ENCODE results near the gene PI16.
A peak's percentile ranks its signal among the peaks of the same experiment; 100 is the strongest.

The PI16 gene, protein sequence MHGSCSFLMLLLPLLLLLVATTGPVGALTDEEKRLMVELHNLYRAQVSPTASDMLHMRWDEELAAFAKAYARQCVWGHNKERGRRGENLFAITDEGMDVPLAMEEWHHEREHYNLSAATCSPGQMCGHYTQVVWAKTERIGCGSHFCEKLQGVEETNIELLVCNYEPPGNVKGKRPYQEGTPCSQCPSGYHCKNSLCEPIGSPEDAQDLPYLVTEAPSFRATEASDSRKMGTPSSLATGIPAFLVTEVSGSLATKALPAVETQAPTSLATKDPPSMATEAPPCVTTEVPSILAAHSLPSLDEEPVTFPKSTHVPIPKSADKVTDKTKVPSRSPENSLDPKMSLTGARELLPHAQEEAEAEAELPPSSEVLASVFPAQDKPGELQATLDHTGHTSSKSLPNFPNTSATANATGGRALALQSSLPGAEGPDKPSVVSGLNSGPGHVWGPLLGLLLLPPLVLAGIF

DNA sequence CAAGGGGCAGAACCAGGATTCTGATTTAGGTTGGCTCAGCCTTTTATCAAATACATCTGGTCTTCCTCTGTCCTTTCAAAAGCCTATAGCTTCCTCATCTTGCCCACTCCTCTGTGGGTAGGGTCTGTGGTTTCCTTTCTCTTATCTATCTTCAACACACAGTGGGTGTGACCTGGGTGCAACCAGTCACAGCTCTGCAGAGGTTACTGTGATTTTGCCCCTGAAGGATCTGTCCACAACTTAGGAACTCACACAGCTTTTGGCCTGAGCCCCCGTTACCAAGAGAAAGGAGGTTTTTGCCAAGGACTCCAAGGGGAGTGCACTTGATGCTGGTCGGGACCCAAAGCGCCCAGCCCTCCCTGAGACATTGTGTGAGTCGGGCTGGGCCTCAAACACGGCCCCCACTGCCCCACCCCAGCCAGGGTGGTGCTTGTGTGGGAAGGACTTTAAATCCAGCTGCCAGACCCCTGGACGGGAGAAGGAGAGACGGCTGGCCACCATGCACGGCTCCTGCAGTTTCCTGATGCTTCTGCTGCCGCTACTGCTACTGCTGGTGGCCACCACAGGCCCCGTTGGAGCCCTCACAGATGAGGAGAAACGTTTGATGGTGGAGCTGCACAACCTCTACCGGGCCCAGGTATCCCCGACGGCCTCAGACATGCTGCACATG lies at the start of gene PI16:
Gene PI16, plus strand, starts transcription at position 477 of the 670 bp plus-strand sequence. Its CDS starts 23 bp downstream, at position 500.
- DNase-seq: no peak

DNA sequence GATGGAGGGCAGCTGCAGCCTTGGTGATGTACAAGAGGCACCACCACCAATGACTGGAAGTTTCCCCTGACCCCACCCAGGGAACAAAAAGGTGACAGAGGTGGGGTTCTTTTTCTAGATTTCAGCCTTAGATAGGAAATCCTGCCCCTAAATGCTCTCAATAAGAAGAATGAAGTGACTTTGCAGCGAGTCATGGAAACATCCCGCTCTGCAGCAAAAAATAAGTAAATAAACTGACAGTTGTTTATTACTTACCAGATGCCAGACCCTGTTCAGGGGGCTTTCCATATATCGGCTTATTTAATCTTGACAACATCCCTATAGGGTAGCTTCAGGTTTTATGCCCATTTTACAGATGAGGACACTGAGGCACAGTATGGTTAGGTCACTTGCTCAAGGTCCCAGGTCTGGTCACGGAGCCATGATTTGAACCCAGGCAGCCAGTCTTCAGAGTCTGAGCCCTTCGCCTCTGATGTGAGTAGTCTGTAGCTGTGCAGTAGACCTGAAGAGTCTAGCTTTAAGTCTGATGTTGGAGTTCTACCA lies 49.6 kb upstream of the PI16 start:
- no peak for DNase-seq

DNA sequence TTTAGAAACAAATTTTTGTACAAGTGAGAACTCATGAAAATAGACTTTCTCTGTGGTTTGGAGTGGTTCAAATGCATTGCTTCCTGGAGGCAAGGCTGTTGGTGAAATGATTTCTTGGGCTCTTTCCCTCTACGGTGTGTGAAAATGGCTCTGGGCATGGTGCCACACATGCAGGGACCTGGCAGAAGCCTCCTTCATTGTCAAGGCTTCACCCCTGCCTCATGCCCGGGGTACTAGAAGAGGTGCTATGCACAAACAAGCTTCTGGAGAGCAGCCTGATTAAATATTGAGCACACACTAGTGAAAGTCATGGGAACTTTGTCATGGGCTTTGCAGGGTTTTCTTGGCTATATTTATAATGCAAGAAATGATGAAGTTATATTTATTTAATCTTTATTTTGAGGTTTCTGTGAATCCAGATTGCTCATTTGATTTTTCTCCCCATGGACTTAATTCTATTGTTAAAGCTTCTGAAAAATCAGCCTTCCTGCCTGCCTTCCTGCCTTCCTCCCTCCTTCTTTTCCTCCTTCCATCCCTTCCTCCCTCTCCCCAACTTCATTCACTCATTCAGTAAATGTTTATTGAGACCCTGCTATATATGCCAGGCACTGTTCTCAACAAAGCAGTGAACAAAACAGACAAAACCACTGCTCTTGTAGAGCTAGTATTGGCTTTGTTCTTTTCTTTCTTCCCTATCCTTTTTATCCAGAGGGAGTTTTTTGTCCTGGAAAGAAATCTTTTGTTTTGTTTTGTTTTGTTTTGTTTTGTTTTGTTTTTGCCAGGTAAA lies 47.8 kb upstream of the PI16 start:
- no peak for DNase-seq

DNA sequence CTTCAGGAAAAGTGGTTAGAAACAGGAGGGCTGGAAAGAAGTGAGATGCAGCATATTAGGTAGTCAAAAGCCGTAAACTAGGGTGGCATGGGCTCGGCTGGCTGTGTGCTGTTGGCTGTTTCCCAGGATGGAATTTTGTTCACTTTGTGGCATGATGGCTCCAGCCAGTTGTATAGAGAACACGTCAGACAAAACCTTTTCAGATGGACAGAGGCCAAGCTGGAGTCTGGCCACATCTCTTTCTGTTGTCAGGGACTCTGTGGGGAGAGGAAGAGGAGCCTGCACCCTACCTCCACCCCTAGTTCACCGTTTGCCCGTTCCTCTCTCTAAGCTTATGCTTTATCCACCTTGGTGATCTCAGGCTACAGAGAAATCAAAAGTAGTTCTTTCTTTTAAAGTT lies 46.8 kb upstream of the PI16 start:
- no peak for DNase-seq

DNA sequence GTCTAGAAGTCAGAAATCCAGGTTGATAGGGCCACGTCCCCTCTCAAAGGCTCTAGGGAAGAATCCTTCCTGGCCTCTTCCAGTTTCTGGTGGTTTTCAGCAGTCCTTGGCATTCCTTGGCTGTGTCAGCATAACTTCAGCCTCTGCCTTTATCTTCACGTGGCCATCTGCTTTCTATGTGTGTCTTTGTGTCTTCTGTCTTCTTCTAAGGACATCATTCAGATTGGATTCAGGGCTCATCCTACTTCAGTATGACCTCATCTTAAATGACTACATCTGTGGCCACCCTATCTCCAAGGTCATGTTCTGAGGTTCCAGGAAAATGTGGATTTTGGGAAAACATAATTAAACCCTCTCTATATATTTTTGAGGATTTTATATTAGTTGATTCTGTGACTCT lies 45.8 kb upstream of the PI16 start:
- DNase-seq: no peak

DNA sequence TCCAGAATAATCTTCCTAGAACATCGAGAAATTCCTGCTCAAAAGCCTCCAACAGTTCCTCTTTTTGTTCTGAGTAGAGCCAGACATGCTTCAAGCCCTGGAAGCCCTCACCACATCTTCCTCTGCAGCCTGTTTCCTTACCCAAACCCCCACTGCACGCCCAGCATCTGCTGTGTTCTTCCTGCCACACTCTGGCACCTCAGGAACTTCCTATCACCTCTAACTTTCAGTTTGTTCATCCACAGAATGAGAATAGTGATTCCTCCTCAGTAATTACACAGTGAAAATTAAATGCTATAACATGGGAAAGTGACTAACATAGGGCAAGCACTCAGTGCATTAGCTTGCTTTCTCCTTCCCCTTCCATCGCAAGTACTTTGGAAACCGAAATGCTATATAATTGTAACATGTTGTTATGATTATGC lies 42.5 kb upstream of the PI16 start:
- no peak for DNase-seq

DNA sequence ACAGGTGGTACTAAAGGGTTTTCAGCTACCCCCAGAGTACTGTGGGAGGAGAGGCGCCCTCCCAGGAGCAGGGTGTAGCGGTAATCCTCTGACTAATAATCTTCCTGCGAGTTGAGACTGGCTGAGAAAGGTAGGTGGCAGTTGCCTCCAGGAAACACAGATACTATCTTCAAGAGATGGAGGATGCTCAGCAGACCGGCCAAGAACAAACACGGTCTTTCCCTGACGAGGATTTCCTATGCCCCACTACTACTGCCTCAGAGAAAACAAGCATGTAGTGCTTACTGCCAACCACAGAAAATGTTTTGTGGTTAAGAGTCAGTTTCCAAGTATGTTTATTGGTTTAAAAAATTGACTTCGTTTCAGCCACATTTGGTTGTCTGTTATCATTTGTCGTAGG lies 42.0 kb upstream of the PI16 start:
- DNase-seq: peak; percentile 86

DNA sequence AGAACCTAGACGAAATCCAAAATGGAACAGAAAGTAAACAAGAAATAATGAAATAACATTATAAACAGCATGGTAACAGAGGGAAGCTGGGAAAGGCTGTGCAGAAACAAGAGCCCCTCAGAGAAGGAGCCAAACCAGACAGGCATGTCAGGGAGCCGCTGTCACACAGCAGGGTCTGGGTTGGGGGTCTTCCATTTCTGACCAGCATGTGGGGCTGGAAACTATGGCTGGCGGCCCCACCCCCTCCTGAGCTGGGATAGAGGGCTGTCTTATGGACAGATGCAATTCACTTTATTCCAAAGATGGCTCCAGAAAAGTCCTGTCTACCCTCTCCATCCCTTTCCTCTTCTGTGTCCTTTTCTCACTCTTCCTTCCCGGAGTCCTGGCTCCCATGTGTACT lies 41.5 kb upstream of the PI16 start:
- DNase-seq: no peak

DNA sequence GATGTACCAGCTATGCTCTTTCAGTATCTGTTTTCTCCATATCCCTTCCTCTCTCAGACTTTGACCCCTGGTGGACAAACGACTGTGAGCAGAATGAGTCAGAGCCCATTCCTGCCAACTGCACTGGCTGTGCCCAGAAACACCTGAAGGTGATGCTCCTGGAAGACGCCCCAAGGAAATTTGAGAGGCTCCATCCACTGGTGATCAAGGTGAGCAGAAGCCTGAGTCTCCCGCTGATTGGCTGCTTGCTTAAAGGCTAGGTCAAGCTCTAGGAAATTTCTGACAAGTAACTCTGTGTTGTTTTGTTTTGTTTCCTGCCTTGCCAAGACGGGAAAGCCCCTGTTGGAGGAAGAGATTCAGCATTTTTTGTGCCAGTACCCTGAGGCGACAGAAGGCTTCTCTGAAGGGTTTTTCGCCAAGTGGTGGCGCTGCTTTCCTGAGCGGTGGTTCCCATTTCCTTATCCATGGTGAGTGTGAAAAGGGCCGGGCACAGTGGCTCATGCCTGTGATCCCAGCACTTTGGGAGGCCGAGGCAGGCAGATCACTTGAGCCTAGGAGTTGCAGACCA lies 40.2 kb upstream of the PI16 start:
- DNase-seq: peak; percentile 49

DNA sequence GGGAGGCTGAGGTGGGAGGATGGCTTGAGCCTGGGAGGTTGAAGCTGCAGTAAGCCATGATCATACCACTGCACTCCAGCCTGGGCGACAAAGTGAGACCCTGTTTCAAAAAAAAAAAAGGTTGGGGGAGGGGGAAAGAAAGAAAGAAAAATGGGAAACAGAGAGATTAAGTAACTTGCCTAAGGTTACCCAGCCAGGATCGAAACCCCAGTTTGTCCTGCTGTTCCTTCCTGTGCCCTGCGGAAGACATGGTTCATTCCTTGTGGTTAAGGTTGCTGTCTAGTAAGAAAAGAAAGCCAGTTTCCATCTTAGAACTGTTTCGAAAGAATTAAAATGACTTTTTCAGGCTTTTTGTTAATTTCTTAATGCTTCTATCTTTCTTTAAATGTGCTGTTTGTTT lies 38.9 kb upstream of the PI16 start:
- no peak for DNase-seq

DNA sequence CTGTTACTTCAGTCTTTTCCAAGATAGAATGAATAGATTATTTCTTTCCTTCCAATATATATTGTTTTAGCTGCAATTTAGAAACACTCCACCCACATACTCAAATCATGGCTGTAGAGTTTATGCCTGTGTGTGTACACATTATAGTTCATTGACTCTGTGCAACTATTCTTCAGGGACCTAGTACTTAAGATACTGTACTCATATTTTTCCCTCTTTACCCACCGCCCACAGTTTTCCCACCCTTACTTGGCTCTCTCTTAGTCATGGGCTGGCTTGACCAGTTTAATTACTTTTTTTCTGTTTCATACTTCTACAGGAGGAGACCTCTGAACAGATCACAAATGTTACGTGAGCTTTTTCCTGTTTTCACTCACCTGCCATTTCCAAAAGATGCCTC lies 38.4 kb upstream of the PI16 start:
- no peak for DNase-seq

DNA sequence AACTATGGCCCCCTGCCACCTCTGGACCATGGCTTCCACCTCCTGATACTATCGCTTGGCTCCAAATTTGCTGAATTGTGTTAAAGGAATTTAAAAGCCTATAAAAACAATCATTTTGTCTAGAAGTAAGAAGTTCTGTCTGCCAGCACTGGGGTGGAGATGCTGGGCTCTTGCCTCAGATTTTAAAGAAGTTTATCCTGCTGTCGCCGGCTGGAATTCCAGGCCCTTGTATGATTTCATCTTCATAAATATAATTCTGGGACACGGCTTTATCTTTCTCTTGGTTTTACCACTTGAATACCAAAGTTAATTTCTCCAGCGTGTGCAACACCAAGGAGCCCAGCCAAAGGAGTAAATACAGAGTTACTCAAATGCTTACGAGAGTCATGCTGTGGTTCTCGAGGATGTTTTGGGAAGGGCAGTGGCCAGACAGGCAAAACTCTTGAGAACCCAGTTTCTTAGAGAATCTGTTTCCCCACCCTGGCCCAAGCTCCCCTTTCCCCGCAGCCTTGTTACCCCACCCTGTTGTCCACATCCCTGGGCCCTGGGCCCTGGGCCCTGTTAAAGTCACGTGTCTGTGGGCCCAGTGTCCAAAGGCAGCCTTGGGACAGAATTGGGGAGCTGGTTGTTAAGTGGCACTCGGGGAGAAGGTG lies 36.9 kb upstream of the PI16 start:
- DNase-seq: no peak

DNA sequence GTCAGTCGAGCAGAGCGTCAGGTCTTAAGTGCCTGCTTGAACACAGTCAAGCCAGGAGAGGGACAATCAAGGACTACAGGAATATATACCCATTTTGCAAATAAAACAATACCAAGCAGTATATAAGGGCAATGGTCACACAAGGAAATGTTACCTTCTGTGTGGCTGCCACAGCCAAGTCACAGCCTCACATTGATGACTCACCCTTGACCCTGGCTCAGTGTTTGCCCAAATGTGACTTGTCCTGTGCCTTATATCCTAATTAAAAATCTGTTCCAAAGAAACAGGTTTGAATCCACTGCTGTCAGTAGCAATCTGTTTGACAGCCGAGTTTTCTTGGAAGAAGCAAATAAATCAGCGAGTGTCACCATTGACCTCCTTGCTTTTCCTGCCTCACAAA lies 34.5 kb upstream of the PI16 start:
- DNase-seq: no peak

DNA sequence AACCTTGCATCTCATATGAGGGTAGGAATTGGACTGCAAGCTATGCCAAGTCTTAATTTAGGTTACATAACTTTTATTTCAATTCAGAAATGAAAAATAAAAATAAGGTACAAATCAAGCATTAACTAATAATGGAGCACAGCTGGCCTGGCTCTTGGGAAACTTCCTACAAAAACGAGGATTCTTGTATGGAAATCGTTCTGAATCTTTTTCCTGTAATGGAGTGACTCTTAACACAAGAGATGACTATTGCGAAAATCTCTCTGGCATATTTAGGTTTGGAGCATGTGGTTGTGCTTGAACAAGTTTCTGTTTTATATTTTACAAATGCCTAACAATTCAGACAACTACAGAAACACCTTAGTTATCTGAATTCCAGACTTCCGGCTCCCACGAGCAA lies 34.0 kb upstream of the PI16 start:
- no peak for DNase-seq

DNA sequence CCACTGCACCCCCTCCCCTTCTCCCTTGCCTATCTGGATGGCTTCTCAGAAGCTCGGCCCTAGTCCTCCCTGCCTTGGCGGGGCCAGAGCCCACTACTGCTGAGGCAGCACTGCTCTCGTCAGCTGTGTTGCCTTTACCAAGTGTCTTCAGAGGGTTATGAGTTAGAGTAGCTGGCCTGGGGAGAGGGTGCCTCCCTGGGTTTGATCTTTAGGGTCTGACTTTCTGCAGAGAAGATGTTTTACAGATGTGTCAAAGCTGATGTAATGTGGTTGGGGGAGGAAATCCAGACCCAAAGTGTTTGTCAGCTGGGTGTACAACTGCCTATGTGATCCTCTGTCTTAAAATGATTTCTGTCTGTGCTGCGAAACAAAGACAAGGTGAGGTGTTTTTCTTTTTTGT lies 30.4 kb upstream of the PI16 start:
- DNase-seq: no peak

DNA sequence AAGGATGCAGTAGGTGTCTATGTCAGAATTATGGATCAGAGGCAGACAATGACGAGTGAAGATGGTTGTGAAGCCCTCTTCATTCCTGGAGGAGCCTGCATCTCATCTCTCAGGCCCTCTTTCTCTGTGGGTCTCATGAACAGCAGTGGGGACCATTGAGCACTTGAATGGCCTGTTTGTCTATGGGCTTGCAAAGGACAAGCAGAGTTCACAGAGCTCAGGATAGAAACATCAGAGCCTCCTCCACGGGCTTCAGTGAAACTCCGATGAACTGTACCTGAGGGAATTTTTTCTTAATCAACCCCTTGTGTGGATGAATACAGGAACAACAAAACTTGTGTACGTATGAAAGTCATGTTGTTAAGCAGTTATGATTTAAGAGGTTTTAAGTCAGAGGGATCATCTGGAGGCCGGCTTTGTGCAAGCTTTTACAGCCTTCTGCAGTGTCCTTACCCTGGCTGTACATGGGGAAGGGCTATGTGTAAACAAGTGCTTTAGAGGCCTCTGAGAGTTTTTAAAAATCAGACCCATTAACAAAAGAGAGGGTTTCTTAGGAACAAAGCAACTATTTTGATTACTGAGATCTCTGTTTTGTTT lies 29.7 kb upstream of the PI16 start:
- DNase-seq: no peak

DNA sequence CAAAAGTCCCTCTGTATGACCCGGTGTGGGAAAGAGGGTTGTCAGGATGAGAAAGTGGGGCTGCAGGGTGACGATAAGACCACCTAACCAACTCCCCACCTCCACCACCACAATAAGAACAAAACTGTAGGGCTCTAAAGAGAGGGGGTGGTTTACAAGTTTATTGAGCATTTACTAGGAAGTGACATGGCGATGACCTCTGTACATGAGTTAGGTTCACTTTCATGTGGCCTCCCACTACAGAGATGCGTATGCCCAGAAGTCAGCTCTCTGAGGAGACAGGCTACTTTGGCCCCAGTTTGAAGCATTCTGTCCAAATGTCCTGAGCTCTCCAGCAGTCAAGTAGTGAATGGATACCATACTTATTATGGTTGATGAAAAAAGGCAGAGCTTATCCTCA lies 28.7 kb upstream of the PI16 start:
- DNase-seq: no peak

DNA sequence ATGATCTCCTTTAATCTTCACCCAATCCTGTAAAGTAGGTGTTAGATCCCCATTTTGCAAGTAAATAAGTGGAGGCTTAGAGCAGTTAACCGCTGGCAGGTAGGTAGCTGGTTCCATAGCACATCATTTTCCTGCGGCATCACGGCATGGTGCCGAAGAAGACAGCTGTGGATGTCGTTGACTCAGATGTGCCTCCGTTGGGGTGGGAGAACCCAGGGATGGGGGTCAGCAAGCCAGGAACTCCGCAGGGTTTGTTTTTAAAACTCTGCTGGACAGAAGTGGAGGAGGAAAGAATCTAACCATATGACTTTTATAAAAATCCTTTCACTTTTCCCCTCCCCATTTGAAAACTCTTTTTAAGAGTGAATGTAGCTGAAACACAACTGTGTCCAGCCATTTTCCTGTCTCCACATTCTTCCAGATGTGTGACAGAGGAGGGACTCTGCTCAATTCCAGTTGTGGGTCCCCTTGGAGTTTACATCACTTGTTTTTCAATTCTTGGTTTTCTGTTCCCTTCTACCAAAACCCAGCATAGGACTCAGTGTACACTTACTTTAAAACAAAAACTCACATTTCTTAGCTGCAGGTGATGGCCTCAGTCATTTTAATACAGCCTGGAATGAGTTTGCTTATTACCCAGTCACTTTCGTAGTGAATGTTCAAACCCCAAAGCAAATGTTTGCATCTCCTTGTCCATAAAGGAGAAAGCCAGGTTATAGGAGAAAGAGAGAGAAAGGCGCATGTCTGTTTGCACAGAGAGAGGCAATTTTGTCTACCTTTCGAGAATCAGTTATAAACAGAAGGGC lies 27.6 kb upstream of the PI16 start:
- no peak for DNase-seq

DNA sequence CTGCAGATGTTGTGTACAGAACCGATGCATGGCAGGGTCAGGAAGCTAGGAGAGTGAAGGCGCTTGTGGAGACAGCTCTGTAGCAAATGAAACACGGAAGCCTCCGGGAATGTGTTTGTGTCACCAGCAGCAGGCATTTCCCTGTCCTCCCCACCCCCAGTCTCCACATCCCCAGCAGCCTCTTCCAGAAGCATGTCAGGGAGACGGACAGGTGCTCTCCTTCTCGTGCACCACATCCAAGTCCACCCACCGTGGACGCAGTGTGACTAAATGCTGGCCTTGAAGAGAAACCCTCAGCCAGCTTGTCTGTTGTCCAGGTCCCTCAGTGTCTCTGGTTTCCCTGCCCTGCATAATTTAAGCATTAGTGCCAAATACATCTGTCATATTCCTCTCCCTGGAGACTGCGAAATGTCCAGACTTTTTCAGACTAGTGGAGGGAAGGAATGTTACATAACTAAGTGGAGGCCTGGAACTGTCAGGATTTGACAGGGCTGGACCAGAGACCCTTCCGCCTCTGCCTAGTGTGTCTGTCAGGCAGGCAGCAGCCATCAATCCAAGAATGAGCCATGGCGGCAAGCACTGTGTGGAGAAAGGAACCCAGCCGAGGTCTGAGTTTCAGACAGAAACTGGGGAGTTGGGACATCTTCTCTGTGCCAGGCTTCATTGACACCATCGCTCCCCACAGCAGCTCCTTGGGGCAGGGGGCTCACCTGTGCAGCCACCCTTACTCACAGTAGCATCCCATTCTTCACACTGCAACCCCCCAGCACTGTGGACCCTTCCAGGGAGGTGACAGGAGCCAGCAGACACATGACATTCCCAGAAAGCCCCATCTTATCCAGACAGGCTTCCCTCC lies 26.6 kb upstream of the PI16 start:
- DNase-seq: no peak

DNA sequence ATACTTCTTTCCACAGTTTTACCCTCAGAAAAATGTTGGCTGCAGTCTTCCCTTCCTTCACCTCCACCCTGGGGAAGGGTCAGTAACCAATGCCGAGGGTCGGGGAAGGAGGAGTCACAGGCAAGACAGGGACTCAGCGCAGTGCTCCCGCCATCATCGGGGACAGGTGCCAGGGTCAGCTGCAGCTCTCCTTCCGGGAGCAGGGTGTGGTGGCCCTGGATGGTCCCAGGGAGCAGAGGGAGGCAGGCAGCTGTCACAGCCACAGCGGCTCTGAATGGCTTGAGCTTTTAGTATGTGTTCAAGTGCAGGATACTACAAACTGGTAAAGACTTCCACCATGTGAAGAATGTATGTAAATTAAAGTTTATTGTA lies 26.0 kb upstream of the PI16 start:
- DNase-seq: no peak

Data from HCEC 1CT (cell line).